HepG2 (cell line): Measurements from ENCODE around the gene PRR35. TPM values are rescaled to one million over a fixed set of nuclear protein-coding genes. Genes with fewer than 3 reads are reported as not detected.

ENCODE experiments used
- BRCA1 ChIP-seq: sonication (generic); formaldehyde crosslinking; IDR thresholded peaks from 2 replicates; pipeline ENCODE4 v1.4.0; 2020; ENCODE audit warnings: missing genetic modification reagents
- CREM ChIP-seq, 2 experiments: sonication (generic) in 1 of 2; formaldehyde crosslinking in 1 of 2; IDR thresholded peaks; 2 replicates each; pipeline versions ENCODE4 v1.4.0 to v1.6.1; 2016 to 2020; ENCODE audit warnings: antibody characterized with exemption in 1 of 2, mild to moderate bottlenecking in 1 of 2, missing genetic modification reagents in 1 of 2
- GTF2F1 ChIP-seq: fragments of 150-350 bp; IDR thresholded peaks from 2 replicates; pipeline ENCODE4 v1.6.1; 2014; ENCODE audit warnings: low read length
- HNRNPH1 ChIP-seq: fragments of 200-400 bp; formaldehyde crosslinking; optimal IDR thresholded peaks from 2 replicates; pipeline ENCODE3; 2017; ENCODE audit warnings: mild to moderate bottlenecking, low read depth, low read length
- HNRNPL ChIP-seq: fragments of 200-400 bp; formaldehyde crosslinking; IDR thresholded peaks from 2 replicates; pipeline ENCODE4 v1.6.1; 2017; ENCODE audit warnings: mild to moderate bottlenecking, low read depth, low read length
- ISL2 ChIP-seq: sonication (generic); formaldehyde crosslinking; IDR thresholded peaks from 2 replicates; pipeline ENCODE4 v1.5.0; 2020; ENCODE audit warnings: missing genetic modification reagents
- KDM6A ChIP-seq: IDR thresholded peaks from 2 replicates; pipeline ENCODE4 v1.6.1; 2016; ENCODE audit warnings: low read depth
- NFIC ChIP-seq: IDR thresholded peaks from 2 replicates; pipeline ENCODE4 v1.6.1; 2012; ENCODE audit warnings: mild to moderate bottlenecking, low read length, inconsistent platforms
- SMAD9 ChIP-seq: sonication (generic); formaldehyde crosslinking; IDR thresholded peaks from 2 replicates; pipeline ENCODE4 v1.5.1; 2020; ENCODE audit warnings: mild to moderate bottlenecking, missing genetic modification reagents
- SUZ12 ChIP-seq: fragments of 150-350 bp; IDR thresholded peaks from 2 replicates; pipeline ENCODE4 v1.6.1; 2014; ENCODE audit warnings: low read depth, low read length
- TGIF2 ChIP-seq: IDR thresholded peaks from 2 replicates; pipeline ENCODE4 v1.6.1; 2016; ENCODE audit warnings: control low read depth, missing compliant biosample characterization
- ZBTB3 ChIP-seq: sonication (generic); formaldehyde crosslinking; IDR thresholded peaks from 2 replicates; pipeline ENCODE4 v1.4.0; 2020; ENCODE audit warnings: low read depth, mild to moderate bottlenecking, moderate library complexity, missing genetic modification reagents, borderline replicate concordance
- ZFAT ChIP-seq: sonication (generic); formaldehyde crosslinking; conservative IDR thresholded peaks from 2 replicates; pipeline ENCODE4 v1.8.1; 2023; ENCODE audit warnings: missing genetic modification reagents, inconsistent platforms
- ZNF780A ChIP-seq: sonication (generic); formaldehyde crosslinking; IDR thresholded peaks from 2 replicates; pipeline ENCODE4 v1.8.0; 2022; ENCODE audit warnings: mild to moderate bottlenecking, missing genetic modification reagents, moderate library complexity
- polyA plus RNA-seq, 8 experiments: library from polyadenylated mRNA; depleted of rRNA in 3 of 8; stranded (reverse) in 7 of 8; unstranded in 1 of 8; fragments of >200 nt; fragmentation: Illumina TruSeq in 4 of 8; extraction: Trizol in 4 of 8; gene quantifications; 2 replicates each; pipeline versions ENCODE4 v1.2.1 to v1.2.3, GENCODE V29; 2011 to 2016; ENCODE audit warnings: low read depth in 4 of 8, missing spikeins in 1 of 8, mixed read lengths in 1 of 8; ENCODE audit not compliant: insufficient read depth in 1 of 8
- total RNA-seq, 5 experiments: library from RNA; depleted of rRNA; stranded (reverse); fragments of >200 nt; fragmentation: Illumina TruSeq; extraction: Trizol; gene quantifications; 2 replicates each; pipeline ENCODE4 v1.2.3, GENCODE V29; 2016; ENCODE audit warnings: low read depth in 1 of 5
- TF ChIP-seq, protein P1 (sequence below): sonication (generic); formaldehyde crosslinking; IDR thresholded peaks from 2 replicates; pipeline ENCODE4 v1.8.1; 2022; ENCODE audit warnings: low read depth, mild to moderate bottlenecking, missing genetic modification reagents
- TF ChIP-seq, protein P2 (sequence below): sonication (generic); formaldehyde crosslinking; IDR thresholded peaks from 2 replicates; pipeline ENCODE4 v1.8.0; 2022; ENCODE audit warnings: low read depth, missing genetic modification reagents
- TF ChIP-seq, protein P3 (sequence below): sonication (generic); formaldehyde crosslinking; IDR thresholded peaks from 2 replicates; pipeline ENCODE4 v1.9.0; 2021; ENCODE audit warnings: missing genetic modification reagents, mild to moderate bottlenecking, borderline replicate concordance
- TF ChIP-seq, protein P4 (sequence below): sonication (generic); formaldehyde crosslinking; IDR thresholded peaks from 2 replicates; pipeline ENCODE4 v1.4.0; 2020; ENCODE audit warnings: missing genetic modification reagents

The PRR35 gene
- total and polyA plus RNA-seq, 2 of the 13 experiments (the other 11 are each of a cell fraction or from before 2014, with no cell fraction given): 0.07 to 0.16 TPM

DNA sequence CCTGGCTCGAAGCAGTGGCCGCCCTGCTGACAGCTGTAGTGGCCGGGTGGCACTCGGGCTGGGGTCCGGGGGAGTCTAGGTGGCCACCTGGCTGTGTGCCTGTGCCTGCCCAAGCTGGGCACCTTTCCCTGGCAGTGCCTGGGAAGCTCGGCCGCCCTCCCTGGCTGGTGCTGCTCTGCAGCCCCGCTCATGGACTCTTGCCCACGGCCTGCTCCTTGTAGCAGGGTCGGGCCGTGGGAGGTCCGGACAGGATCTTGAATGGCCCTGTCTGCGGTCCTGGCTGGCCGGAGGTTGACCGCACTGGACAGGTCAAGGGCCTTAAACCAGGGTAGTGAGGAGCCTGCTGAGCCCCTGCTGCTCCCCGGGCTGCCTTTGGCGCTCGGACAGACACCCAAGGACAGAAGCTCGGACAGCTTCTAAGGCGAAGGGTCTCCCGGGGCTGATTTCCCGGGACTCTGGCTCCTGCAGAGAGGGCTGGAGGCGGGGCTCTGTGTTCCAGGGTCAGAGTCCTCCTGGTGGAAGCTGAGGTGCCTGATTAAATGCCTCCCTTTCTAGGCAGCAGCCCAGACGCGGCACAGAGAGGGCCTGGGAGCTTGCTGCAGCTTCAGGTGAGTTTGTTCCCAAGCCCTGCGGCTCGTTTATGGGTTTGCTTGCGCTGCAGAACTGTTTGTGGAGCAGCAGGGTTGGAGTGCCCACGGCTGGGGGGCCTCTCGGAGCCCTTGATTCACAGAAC, 26.6 kb upstream of the PRR35 start (continued):
- TF ChIP-seq KDM6A (0 out of 2 replicates have a peak, but pooled peaks have one; percentile 37), HNRNPH1 (no peak), NFIC (no peak), CREM (IDR thresholded peaks at IDR 0.05) (no peak), CREM (CRISPR knock-in tag; IDR thresholded peaks at IDR 0.05) (no peak), ISL2 (CRISPR knock-in tag) (0 out of 2 replicates have a peak, but pooled peaks have one; percentile 36), ZBTB3 (CRISPR knock-in tag) (no peak), BRCA1 (peak; percentile 91), SMAD9 (no peak), TGIF2 (CRISPR knock-in tag) (no peak), GTF2F1 (no peak), HNRNPL (peak; percentile 94), SUZ12 (no peak), ZNF780A (CRISPR knock-in tag) (no peak), ZFAT (CRISPR knock-in tag) (no peak)
- TF ChIP-seq, protein P1, sequence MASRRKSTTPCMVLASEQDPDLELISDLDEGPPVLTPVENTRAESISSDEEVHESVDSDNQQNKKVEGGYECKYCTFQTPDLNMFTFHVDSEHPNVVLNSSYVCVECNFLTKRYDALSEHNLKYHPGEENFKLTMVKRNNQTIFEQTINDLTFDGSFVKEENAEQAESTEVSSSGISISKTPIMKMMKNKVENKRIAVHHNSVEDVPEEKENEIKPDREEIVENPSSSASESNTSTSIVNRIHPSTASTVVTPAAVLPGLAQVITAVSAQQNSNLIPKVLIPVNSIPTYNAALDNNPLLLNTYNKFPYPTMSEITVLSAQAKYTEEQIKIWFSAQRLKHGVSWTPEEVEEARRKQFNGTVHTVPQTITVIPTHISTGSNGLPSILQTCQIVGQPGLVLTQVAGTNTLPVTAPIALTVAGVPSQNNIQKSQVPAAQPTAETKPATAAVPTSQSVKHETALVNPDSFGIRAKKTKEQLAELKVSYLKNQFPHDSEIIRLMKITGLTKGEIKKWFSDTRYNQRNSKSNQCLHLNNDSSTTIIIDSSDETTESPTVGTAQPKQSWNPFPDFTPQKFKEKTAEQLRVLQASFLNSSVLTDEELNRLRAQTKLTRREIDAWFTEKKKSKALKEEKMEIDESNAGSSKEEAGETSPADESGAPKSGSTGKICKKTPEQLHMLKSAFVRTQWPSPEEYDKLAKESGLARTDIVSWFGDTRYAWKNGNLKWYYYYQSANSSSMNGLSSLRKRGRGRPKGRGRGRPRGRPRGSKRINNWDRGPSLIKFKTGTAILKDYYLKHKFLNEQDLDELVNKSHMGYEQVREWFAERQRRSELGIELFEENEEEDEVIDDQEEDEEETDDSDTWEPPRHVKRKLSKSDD (CRISPR knock-in tag): no peak
- TF ChIP-seq, protein P2, sequence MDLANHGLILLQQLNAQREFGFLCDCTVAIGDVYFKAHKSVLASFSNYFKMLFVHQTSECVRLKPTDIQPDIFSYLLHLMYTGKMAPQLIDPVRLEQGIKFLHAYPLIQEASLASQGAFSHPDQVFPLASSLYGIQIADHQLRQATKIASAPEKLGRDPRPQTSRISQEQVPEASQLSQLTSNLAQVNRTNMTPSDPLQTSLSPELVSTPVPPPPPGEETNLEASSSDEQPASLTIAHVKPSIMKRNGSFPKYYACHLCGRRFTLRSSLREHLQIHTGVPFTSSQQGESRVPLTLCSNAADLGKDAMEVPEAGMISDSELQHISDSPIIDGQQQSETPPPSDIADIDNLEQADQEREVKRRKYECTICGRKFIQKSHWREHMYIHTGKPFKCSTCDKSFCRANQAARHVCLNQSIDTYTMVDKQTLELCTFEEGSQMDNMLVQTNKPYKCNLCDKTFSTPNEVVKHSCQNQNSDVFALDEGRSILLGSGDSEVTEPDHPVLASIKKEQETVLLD (CRISPR knock-in tag): no peak
- TF ChIP-seq, protein P3, sequence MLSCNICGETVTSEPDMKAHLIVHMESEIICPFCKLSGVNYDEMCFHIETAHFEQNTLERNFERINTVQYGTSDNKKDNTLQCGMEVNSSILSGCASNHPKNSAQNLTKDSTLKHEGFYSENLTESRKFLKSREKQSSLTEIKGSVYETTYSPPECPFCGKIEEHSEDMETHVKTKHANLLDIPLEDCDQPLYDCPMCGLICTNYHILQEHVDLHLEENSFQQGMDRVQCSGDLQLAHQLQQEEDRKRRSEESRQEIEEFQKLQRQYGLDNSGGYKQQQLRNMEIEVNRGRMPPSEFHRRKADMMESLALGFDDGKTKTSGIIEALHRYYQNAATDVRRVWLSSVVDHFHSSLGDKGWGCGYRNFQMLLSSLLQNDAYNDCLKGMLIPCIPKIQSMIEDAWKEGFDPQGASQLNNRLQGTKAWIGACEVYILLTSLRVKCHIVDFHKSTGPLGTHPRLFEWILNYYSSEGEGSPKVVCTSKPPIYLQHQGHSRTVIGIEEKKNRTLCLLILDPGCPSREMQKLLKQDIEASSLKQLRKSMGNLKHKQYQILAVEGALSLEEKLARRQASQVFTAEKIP: no peak
- TF ChIP-seq, protein P4, sequence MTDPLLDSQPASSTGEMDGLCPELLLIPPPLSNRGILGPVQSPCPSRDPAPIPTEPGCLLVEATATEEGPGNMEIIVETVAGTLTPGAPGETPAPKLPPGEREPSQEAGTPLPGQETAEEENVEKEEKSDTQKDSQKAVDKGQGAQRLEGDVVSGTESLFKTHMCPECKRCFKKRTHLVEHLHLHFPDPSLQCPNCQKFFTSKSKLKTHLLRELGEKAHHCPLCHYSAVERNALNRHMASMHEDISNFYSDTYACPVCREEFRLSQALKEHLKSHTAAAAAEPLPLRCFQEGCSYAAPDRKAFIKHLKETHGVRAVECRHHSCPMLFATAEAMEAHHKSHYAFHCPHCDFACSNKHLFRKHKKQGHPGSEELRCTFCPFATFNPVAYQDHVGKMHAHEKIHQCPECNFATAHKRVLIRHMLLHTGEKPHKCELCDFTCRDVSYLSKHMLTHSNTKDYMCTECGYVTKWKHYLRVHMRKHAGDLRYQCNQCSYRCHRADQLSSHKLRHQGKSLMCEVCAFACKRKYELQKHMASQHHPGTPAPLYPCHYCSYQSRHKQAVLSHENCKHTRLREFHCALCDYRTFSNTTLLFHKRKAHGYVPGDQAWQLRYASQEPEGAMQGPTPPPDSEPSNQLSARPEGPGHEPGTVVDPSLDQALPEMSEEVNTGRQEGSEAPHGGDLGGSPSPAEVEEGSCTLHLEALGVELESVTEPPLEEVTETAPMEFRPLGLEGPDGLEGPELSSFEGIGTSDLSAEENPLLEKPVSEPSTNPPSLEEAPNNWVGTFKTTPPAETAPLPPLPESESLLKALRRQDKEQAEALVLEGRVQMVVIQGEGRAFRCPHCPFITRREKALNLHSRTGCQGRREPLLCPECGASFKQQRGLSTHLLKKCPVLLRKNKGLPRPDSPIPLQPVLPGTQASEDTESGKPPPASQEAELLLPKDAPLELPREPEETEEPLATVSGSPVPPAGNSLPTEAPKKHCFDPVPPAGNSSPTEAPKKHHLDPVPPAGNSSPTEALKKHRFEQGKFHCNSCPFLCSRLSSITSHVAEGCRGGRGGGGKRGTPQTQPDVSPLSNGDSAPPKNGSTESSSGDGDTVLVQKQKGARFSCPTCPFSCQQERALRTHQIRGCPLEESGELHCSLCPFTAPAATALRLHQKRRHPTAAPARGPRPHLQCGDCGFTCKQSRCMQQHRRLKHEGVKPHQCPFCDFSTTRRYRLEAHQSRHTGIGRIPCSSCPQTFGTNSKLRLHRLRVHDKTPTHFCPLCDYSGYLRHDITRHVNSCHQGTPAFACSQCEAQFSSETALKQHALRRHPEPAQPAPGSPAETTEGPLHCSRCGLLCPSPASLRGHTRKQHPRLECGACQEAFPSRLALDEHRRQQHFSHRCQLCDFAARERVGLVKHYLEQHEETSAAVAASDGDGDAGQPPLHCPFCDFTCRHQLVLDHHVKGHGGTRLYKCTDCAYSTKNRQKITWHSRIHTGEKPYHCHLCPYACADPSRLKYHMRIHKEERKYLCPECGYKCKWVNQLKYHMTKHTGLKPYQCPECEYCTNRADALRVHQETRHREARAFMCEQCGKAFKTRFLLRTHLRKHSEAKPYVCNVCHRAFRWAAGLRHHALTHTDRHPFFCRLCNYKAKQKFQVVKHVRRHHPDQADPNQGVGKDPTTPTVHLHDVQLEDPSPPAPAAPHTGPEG (CRISPR knock-in tag): 0 out of 2 replicates have a peak, but pooled peaks have one; percentile 35
